ENCODE measurements around the gene DUS2.

The DUS2 gene

GRCh38 chr16:68047987-68048386 lies 24.9 kb downstream of the DUS2 start:
- no peak for DNase-seq

GRCh38 chr16:68049449-68049848 lies 26.4 kb downstream of the DUS2 start:
- no peak for DNase-seq

- DNase-seq: no peak
These were observed 32.3 kb downstream of the DUS2 start for GRCh38 chr16:68055395-68055794.

GRCh38 chr16:68059804-68060203 lies 36.7 kb downstream of the DUS2 start:
- DNase-seq: no peak

- DNase-seq: no peak
These were observed 38.3 kb downstream of the DUS2 start for GRCh38 chr16:68061396-68061795.

GRCh38 chr16:68062910-68063393 lies 39.9 kb downstream of the DUS2 start:
- no peak for DNase-seq

- peak; percentile 47 for DNase-seq
These were observed 41.8 kb downstream of the DUS2 start for GRCh38 chr16:68064791-68065365.

GRCh38 chr16:68065716-68066305 lies 42.7 kb downstream of the DUS2 start:
- DNase-seq: no peak

- no peak for DNase-seq
These were observed 43.7 kb downstream of the DUS2 start for GRCh38 chr16:68066763-68067162.

GRCh38 chr16:68068926-68069325 lies 45.8 kb downstream of the DUS2 start:
- DNase-seq: no peak

- no peak for DNase-seq
These were observed 46.6 kb downstream of the DUS2 start for GRCh38 chr16:68069511-68070248.

GRCh38 chr16:68070249-68070730 lies 47.2 kb downstream of the DUS2 start:
- no peak for DNase-seq

- no peak for DNase-seq
These were observed 47.9 kb downstream of the DUS2 start for GRCh38 chr16:68070806-68071517.

- DNase-seq: no peak
These were observed 48.4 kb downstream of the DUS2 start for GRCh38 chr16:68071518-68071901.

GRCh38 chr16:68072038-68072695 lies 49.1 kb downstream of the DUS2 start:
- DNase-seq: no peak

- DNase-seq: no peak
These were observed 51.0 kb downstream of the DUS2 start for GRCh38 chr16:68073902-68074760.

GRCh38 chr16:68074850-68075555 lies 51.9 kb downstream of the DUS2 start:
- DNase-seq: no peak

GRCh38 chr16:68075980-68076379 lies 52.9 kb downstream of the DUS2 start:
- no peak for DNase-seq

GRCh38 chr16:68076560-68076959 lies 53.5 kb downstream of the DUS2 start:
- DNase-seq: no peak

- no peak for DNase-seq
These were observed 55.0 kb downstream of the DUS2 start for GRCh38 chr16:68077866-68078700.
